Stomach (tissue), 9 donors: ENCODE data around the gene FGL2. TPM values are rescaled to one million over a fixed set of nuclear protein-coding genes. Genes with fewer than 3 reads are reported as not detected.

ENCODE experiments used
- DNase-seq, 2 donors: peaks; one replicate each; pipeline versions ENCODE4 v3.0.0 to v3.0.0-alpha.2; 2013 to 2019
- H3K27ac ChIP-seq, 5 donors: fragments of 200-600 bp in 4 of 5; sonication (generic) in 4 of 5; one replicate each; pipeline ENCODE4 v1.5.1; 2013 to 2019; ENCODE audit warnings: mild to moderate bottlenecking in 1 of 5, moderate library complexity in 1 of 5
- H3K27me3 ChIP-seq, 3 donors: fragments of 200-600 bp; sonication (generic); one replicate each; pipeline ENCODE4 v1.5.1; 2017 to 2019; ENCODE audit warnings: mixed run types in 1 of 3
- H3K36me3 ChIP-seq, 4 donors: fragments of 200-600 bp; sonication (generic); 1 replicate in 3 of 4; 2 replicates in 1 of 4; pipeline ENCODE4 v1.5.1; 2016 to 2019
- H3K4me1 ChIP-seq, 4 donors: fragments of 200-600 bp; sonication (generic); one replicate each; pipeline ENCODE4 v1.5.1; 2016 to 2019
- H3K4me3 ChIP-seq, 4 donors: fragments of 200-600 bp; sonication (generic) in 3 of 4; one replicate each; pipeline ENCODE4 v1.5.1; 2016 to 2019; ENCODE audit warnings: mild to moderate bottlenecking in 1 of 4
- H3K9me3 ChIP-seq, 4 donors: fragments of 200-600 bp; sonication (generic); one replicate each; pipeline ENCODE4 v1.5.1; 2016 to 2019
- CTCF ChIP-seq, 7 experiments: fragments of 450-650 bp in 4 of 7; fragments of 200-600 bp in 3 of 7; sonication (generic) in 3 of 7; IDR thresholded peaks; one replicate each; pipeline ENCODE4 v1.5.1; 2016 to 2019; ENCODE audit warnings: antibody characterized with exemption in 7 of 7, control low read depth in 2 of 7, mild to moderate bottlenecking in 1 of 7
- EP300 ChIP-seq: sonication (generic); formaldehyde crosslinking; IDR thresholded peaks from one replicate; pipeline ENCODE4 v1.6.1; 2017; ENCODE audit warnings: antibody characterized with exemption
- POLR2A ChIP-seq, 4 donors: fragments of 450-650 bp; IDR thresholded peaks; one replicate each; pipeline ENCODE4 v1.6.1; 2016; ENCODE audit warnings: antibody characterized with exemption in 4 of 4, control low read depth in 2 of 4, mild to moderate bottlenecking in 1 of 4, moderate library complexity in 1 of 4
- POLR2AphosphoS5 ChIP-seq, 3 donors: sonication (generic); formaldehyde crosslinking; IDR thresholded peaks; one replicate each; pipeline ENCODE4 v1.6.1; 2016; ENCODE audit warnings: antibody characterized with exemption in 3 of 3
- WGBS, 5 donors: extraction: QIAGEN DNeasy Blood & Tissue Kit in 3 of 5; methylation state at CpG; one replicate each; pipeline versions ENCODE4 v1.1.5 to v1.1.7; 2013 to 2018; 5-methylcytosine and 5-hydroxymethylcytosine counted together
- intact Hi-C: fragments of 100-400 bp; cut with DNase I; formaldehyde crosslinking; loops from one replicate; pipeline ENCODE4 v1.15.1; 2023; ENCODE audit warnings: low total_unique reads
- polyA plus RNA-seq, 3 donors: library from polyadenylated mRNA; stranded (reverse); fragments of 200-250 nt; gene quantifications; one replicate each; pipeline ENCODE4 v1.2.3, GENCODE V29; 2013
- total RNA-seq, 5 donors: library from RNA; depleted of rRNA; stranded (reverse); fragments of >200 nt; gene quantifications; one replicate each; pipeline versions ENCODE4 v1.1.0 to v1.2.3, GENCODE V29; 2014 to 2016
- donor health status: healthy with polysubstance abuse.
- donor health status: Bipolar disorder and iron deficiency.
- donor health status: healthy.

Gene FGL2
- total and polyA plus RNA-seq, 8 donors = 0.87 to 179 (median 13.5) TPM

DNA sequence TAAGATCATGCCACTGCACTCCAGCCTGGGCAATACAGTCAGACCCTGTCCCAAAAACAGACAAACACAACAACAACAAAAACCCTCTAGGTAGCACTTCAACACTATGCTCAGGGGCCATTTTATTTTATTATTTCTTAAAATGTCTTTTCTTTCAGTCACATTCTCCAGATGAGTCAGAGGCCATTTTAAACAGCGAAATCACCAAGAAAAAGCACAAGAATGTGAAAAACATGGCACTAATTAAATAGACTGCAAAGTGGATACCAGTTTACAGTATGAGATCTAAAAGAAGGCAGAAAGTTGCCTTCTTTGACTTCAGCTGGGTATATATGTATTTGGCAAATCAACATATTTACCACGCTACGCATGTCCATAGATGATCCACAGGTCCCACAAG lies 6.1 kb upstream of the FGL2 start:
- peaks cover 0 to 4% (median 0%) of the 10 kb centered on the region in 4 donors for H3K4me1 ChIP-seq
- H3K4me3 ChIP-seq = no peak overlapping the region
- no peak overlapping the region for H3K27ac ChIP-seq
- intact Hi-C loops = no loop called here
- peaks cover 9 to 20% (median 15%) of the 10 kb centered on the region in 4 donors for H3K9me3 ChIP-seq
- no peak for TF ChIP-seq POLR2A (IDR thresholded peaks at IDR 0.05)
- no peak for TF ChIP-seq EP300
- TF ChIP-seq CTCF (IDR thresholded peaks at IDR 0.05) = no peak
- TF ChIP-seq POLR2AphosphoS5 (IDR thresholded peaks at IDR 0.05) = no peak
- DNase-seq = no peak
- H3K36me3 ChIP-seq = peaks cover 0 to 10% (median 2%) of the 10 kb centered on the region in 4 donors
- H3K27me3 ChIP-seq = no peaks in the 10 kb centered on the region
- WGBS, 5 donors = 96 to 99% (median 96%) methylated on average over 3 of the region's 3 CpGs

DNA sequence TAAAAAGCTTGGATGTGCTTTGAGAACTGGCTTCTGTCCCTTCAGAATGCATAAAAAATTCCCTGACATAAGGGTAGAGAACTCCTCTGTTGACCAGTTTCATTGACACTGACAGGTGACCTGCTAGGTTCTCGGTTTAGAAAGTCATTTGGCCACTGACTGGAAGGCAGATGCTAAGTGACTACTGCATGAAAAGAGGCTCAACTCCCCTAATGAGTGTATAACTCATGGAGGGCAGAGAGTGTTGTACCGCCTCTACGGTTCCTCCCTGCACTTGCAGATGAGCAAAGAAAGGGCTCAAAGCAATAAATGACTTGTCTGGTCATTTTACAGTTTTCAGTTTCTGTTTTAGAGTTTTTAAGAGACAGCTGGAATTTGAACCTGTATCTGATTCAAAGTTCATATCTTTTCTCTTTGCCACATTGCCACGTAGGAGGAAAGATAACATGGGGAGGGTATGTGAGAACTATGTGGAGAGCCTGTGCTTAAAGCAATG lies 2.9 kb upstream of the FGL2 start:
- no peak for DNase-seq
- 75 to 88% (median 80%) methylated on average over 4 of the region's 4 CpGs for WGBS, 5 donors
- intact Hi-C loops = no loop called here
- TF ChIP-seq POLR2A (IDR thresholded peaks at IDR 0.05) (no peak), EP300 (no peak), POLR2AphosphoS5 (IDR thresholded peaks at IDR 0.05) (no peak), CTCF (IDR thresholded peaks at IDR 0.05) (no peak)
- Histone ChIP-seq H3K9me3 (no peaks in the 10 kb centered on the region), H3K27ac (no peak overlapping the region), H3K4me1 (peaks cover 5 to 32% (median 12%) of the 10 kb centered on the region in 4 donors), H3K27me3 (no peaks in the 10 kb centered on the region), H3K4me3 (no peak overlapping the region), H3K36me3 (no peaks in the 10 kb centered on the region)

GRCh38 chr7:77200542-77200941 lies 923 bp upstream of the FGL2 start:
- TF ChIP-seq POLR2AphosphoS5 (IDR thresholded peaks at IDR 0.05) (no peak), EP300 (no peak), POLR2A (IDR thresholded peaks at IDR 0.05) (no peak), CTCF (IDR thresholded peaks at IDR 0.05) (no peak)
- DNase-seq = no peak
- H3K27me3 ChIP-seq = no peaks in the 10 kb centered on the region
- H3K4me3 ChIP-seq = no peak overlapping the region
- H3K27ac ChIP-seq = peak overlapping the region in 3 of 5 donors; percentile 56 to 79 (median 74)
- no peaks in the 10 kb centered on the region for H3K9me3 ChIP-seq
- no peaks in the 10 kb centered on the region for H3K36me3 ChIP-seq
- 85 to 93% (median 89%) methylated on average over 2 of the region's 2 CpGs for WGBS, 5 donors
- H3K4me1 ChIP-seq = peaks cover 5 to 42% (median 12%) of the 10 kb centered on the region in 4 donors
- intact Hi-C loops = no loop called here

- no peak for DNase-seq
- Histone ChIP-seq H3K27me3 (no peaks in the 10 kb centered on the region), H3K4me3 (peak overlapping the region in 3 of 4 donors; percentile 3 to 55 (median 44)), H3K27ac (peak overlapping the region in 2 of 5 donors; percentile 4 to 79), H3K36me3 (no peaks in the 10 kb centered on the region), H3K9me3 (no peaks in the 10 kb centered on the region), H3K4me1 (peaks cover 5 to 59% (median 12%) of the 10 kb centered on the region in 4 donors)
- WGBS, 5 donors = 77 to 95% (median 84%) methylated on average over 4 of the region's 4 CpGs
- intact Hi-C loops = no loop called here
- TF ChIP-seq EP300 (no peak), POLR2AphosphoS5 (IDR thresholded peaks at IDR 0.05) (no peak), POLR2A (IDR thresholded peaks at IDR 0.05) (no peak), CTCF (IDR thresholded peaks at IDR 0.05) (no peak)
These were observed 2.5 kb downstream of the FGL2 start for GRCh38 chr7:77197141-77197540.
